ENCODE measurements around the gene RNF152.

The RNF152 gene

DNA sequence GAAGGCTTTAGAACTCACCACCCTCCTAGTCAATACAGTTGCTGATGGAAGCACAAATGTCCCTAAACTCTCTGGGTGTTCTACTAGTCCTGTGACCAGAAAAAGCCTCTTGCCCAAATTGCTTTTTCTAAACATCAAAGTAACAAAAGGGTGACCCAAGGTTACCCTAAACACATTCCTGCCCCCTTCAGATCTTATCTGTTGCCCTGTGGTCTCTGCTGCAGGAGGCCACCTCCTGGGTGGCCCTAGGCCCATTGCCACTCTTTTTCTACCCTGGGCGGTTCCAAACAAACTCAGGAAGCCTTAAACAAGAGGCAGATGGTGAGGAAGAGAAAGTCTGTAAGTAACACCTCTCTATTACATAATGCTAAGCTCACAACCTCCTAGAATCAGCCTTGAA lies 3.3 kb downstream of the RNF152 start:
- TF ChIP-seq, protein P1, sequence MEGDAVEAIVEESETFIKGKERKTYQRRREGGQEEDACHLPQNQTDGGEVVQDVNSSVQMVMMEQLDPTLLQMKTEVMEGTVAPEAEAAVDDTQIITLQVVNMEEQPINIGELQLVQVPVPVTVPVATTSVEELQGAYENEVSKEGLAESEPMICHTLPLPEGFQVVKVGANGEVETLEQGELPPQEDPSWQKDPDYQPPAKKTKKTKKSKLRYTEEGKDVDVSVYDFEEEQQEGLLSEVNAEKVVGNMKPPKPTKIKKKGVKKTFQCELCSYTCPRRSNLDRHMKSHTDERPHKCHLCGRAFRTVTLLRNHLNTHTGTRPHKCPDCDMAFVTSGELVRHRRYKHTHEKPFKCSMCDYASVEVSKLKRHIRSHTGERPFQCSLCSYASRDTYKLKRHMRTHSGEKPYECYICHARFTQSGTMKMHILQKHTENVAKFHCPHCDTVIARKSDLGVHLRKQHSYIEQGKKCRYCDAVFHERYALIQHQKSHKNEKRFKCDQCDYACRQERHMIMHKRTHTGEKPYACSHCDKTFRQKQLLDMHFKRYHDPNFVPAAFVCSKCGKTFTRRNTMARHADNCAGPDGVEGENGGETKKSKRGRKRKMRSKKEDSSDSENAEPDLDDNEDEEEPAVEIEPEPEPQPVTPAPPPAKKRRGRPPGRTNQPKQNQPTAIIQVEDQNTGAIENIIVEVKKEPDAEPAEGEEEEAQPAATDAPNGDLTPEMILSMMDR (IDR thresholded peaks at IDR 0.05; ENCODE audit: control insufficient read depth, insufficient read depth, low read depth, low read length, missing control alignments) = no peak
- DNase-seq (ENCODE audit: low read depth) = no peak
- no peak overlapping the region for H3K4me3 ChIP-seq (ENCODE audit: control insufficient read depth, low read depth, low read length)

DNA sequence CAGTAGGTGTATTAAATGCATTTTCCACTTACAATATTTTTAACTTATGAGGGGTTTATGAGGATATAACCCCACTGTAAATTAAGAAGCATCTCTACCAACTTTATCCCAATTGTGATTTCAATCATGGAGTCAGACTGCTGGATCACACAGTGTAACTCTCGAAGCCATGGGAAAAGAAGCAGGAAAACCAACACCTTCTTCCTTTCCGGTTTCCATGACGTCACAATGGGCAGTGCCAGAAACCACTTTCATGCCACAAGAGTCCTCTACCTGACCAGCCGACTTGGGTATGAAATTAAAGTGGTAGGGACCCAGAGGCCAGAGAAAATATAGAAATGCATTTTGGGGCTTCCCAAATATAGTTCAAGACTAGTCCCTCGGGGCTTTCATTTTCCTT lies 4.2 kb downstream of the RNF152 start:
- H3K4me3 ChIP-seq (ENCODE audit: control insufficient read depth, low read depth, low read length) = no peak overlapping the region
- TF ChIP-seq, protein P1 (IDR thresholded peaks at IDR 0.05; ENCODE audit: control insufficient read depth, insufficient read depth, low read depth, low read length, missing control alignments) = no peak
- DNase-seq (ENCODE audit: low read depth) = no peak

DNA sequence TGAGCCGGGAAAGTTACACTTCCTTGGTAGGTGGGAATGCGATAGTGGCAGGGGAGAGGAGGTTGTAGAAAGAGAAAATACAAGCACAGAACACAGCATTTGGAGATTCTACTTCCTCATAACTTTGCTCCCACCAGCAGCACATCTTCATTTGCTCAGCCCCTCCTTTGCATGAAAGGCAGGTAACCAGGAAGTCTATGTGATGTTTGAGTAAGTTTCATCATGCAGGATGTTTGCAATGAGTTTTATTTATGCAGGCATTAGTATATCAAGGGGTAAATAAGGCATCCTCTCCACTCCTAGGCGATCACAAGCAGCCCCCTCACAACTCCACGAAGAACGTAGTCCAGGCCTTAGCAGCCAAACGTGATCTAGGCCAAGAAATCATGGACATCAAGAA lies 5.0 kb downstream of the RNF152 start:
- no peak overlapping the region for H3K4me3 ChIP-seq (ENCODE audit: control insufficient read depth, low read depth, low read length)
- no peak for DNase-seq (ENCODE audit: low read depth)
- TF ChIP-seq, protein P1 (IDR thresholded peaks at IDR 0.05; ENCODE audit: control insufficient read depth, insufficient read depth, low read depth, low read length, missing control alignments) = no peak

DNA sequence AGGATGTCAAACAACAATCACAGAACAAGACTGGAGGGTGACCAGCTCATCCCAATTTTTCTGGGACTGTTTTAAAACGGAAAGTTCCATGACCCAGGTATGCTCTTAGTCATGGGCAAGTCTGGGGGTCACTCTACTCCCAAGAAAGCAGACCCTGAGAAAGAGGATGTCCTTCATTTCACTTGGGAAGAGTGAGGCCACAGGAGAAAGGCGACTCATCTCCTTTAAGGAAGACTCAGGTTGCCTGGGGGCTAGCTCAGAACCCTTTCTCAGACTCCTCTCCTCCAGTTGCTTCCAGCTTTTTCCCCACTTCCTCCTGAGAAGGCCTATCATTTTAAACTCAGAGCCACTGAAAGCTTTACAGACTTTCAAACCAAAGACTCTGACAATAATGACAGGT lies 9.3 kb downstream of the RNF152 start:
- TF ChIP-seq, protein P1 (IDR thresholded peaks at IDR 0.05; ENCODE audit: control insufficient read depth, insufficient read depth, low read depth, low read length, missing control alignments) = no peak
- H3K4me3 ChIP-seq (ENCODE audit: control insufficient read depth, low read depth, low read length) = no peak overlapping the region
- DNase-seq (ENCODE audit: low read depth) = no peak

DNA sequence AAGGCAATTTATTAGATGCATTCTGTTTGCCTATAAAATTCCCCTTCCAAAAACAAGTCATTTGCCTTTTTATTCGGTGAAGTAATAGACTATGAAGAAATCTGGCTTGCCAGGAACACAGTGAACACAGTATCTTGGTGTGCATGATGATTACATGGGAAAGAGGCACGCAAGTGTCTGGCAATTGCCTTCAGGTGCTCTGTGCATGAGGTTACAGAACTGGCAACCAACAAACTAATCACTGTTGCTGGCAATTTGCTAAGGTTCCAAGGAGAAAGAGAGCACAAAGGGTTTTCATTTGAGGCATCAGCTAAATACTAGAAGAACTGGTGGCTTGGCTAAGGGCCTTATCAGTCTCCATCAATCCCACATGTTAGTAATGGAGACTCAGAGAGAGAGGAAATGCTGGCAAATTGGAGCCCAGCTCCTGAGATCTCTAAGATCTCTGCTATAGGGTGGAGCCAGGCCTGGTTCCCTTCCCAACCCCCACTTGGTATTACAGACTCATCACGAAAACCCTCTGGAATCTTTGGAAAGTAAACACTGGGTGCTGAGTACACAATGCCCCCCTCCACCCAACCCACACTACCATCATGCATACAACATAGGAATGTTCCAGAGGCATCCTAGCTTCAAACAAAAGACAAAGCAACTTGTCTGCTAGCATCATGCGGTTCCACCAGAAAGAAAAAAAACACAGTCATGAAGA lies 10.4 kb downstream of the RNF152 start:
- no peak overlapping the region for H3K4me3 ChIP-seq (ENCODE audit: control insufficient read depth, low read depth, low read length)
- TF ChIP-seq, protein P1 (IDR thresholded peaks at IDR 0.05; ENCODE audit: control insufficient read depth, insufficient read depth, low read depth, low read length, missing control alignments) = no peak
- no peak for DNase-seq (ENCODE audit: low read depth)

DNA sequence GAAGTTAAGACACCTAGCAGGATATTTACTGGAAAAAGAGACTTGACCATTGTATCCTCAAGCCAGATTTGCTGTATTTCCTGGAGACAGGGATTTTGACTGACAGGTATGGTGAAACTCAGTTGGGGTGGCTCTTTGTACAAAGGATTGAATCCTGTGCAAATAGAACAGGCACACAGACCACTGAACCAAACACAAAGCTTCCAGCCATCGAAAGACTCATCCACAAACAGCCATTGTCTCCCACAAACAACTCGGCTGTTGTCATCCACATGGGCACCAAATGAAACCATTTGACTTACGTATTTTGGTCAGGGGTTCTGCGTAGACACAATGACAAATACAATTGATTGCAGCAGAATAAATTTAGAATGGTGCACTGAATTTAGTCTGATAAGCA lies 15.9 kb downstream of the RNF152 start:
- no peak for DNase-seq (ENCODE audit: low read depth)

More for the DNA sequence above, 15.9 kb downstream of the RNF152 start:
- H3K4me3 ChIP-seq (ENCODE audit: control insufficient read depth, low read depth, low read length) = no peak overlapping the region
- TF ChIP-seq, protein P1 (IDR thresholded peaks at IDR 0.05; ENCODE audit: control insufficient read depth, insufficient read depth, low read depth, low read length, missing control alignments) = no peak

Data from AG09309 (cell line).